HG03097 (cell line): Measurements from ENCODE around the gene ZNF837.

Experiments used
- ATAC-seq: cut with Tn5 transposase; IDR thresholded peaks from one replicate; pipeline ENCODE4 v1.9.1; 2021; ENCODE audit not compliant: unreplicated experiment, low FRiP score

The ZNF837 gene

GRCh38 chr19:58326501-58326913 lies 54.3 kb downstream of the ZNF837 start:
- no peak for ATAC-seq

DNA sequence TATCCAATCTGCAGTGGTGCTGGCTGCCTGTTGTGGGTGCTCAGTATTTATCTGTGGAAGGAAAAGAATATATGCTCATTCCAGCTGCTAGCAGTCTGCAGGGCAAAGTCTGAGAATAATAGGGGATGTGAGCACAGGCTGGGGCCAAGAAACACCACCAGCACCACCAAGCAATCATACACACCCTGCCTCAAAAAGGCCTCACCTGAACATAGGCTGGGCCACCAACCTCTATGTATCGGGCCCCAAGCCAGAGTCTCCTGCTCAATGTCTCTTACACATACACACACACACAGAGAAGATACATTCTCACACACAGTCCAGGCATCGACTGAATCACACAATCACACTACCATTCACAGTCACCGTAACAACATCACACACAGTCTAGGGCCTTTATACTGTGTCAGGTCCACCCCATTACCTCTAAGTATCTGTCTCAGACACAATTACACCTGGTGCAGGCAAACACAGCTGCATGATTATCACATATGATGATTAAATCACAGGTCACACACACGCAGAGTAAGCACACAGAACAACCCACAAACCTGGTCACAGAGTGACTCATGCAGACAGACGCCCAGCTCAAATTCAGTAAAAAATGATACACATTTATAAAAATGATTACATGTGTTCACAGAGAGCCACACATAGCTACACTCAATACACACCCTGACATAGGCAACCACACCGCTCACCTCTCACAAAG lies 55.4 kb downstream of the ZNF837 start:
- no peak for ATAC-seq

- ATAC-seq = no peak
Measured at GRCh38 chr19:58319241-58319640, 61.6 kb downstream of the ZNF837 start.

DNA sequence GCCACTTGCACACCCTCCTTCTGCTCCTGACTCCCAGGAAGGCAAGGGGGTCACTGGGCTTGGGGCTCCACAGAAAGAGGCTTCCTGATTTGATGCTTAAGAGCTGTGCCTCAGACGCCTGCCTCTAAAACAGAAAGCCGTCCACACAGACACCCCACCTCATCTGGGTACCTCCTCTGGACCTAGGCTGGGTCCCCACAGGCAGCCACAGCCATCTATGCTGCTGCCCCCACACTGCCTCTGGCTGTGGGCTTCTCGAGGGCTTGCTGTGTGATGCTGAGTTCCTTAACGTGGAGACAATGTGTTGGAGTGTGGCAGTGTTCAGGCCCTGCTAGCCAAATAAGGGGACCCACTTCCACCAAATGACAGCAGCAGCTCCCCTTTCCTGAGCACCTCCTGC lies 62.5 kb downstream of the ZNF837 start:
- no peak for ATAC-seq
